ENCODE measurements around the gene ACVR1.
"Not testable (repeated sequence)": the region's sequence is repeated elsewhere in the genome, so short reads cannot be mapped to it uniquely, and the experiment has no call there.

ACVR1 gene

DNA sequence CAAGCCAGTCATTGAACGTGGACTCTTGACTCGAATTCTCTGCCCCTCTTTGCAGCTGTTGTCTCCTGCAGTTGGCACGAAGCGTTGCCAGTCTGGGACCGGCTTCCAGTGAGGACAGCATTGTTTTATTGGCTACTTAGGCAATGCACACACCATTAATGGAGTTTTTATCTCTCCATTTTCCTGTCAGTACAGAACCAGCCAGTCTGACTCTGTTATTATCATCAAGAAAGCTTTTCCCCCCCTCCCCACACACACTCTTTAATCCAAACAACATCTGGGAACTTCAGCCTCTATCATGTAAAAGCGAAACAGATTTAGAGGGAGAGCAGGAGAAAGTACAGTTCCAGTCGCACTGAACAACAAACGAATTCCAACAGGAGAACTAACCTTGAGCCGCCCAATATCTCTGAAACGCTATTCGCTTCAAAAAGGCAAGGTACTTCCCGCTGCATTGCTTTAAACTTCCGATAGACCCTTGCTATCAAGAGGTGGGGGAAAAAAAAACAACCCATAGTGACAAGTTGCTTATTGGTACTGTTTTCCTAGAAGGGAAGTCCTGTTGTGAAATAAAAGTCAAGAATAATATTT, 38.2 kb downstream of the ACVR1 start:
- Mint-ChIP-seq H3K4me3 (peak overlapping the region; percentile 38), H3K27ac (peak overlapping the region; percentile 82), H3K27me3 (no peaks in the 10 kb centered on the region), H3K36me3 (ENCODE audit: low read depth) (peaks cover 56% of the 10 kb centered on the region), H3K9me3 (no peaks in the 10 kb centered on the region), H3K4me1 (ENCODE audit: low read depth) (peaks cover 49% of the 10 kb centered on the region)
- DNase-seq = no peak

DNA sequence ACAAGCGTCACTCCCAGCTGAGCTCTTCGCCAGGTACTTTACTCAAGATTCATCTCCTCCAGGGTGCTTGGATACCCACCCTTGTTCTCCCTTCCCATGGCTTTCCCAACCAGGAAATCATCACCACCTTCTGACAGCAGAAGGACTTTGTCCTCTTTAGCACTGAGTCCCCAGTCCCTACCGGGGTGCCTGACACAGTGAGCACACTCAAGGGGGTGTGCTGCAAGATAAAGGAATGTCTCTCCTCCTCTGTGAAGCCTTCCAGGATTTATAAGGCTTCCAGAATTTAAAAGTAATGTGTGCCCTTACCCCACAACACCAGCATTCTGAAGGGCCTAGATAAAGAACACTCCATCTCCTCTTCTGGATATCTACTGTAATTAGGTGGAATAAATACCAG, 39.6 kb downstream of the ACVR1 start:
- no peak for DNase-seq
- H3K27me3 Mint-ChIP-seq = no peaks in the 10 kb centered on the region
- peak overlapping the region; percentile 63 for H3K27ac Mint-ChIP-seq
- peaks cover 60% of the 10 kb centered on the region for H3K4me1 Mint-ChIP-seq (ENCODE audit: low read depth)
- H3K36me3 Mint-ChIP-seq (ENCODE audit: low read depth) = peaks cover 55% of the 10 kb centered on the region
- no peaks in the 10 kb centered on the region for H3K9me3 Mint-ChIP-seq
- no peak overlapping the region for H3K4me3 Mint-ChIP-seq

DNA sequence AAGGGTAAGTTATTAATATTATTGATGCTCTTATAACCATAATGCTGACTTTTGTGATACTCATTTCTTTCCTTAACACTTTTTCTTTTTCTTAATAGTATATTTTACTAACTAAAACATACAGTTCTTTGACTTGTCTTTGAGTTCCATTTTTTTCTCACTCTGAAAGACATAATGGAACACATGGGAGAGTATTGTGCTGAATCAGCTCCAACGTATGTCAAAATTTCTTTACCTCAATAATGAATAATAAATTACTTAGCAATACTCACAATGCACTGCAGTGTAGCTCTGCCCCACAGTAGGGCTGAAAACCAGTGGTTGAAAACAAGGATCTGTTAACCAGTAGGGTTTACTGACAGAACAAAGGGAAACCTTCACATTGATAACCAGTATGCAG, 40.7 kb downstream of the ACVR1 start:
- Mint-ChIP-seq H3K36me3 (ENCODE audit: low read depth) (peaks cover 55% of the 10 kb centered on the region), H3K27me3 (no peaks in the 10 kb centered on the region), H3K4me1 (ENCODE audit: low read depth) (peaks cover 71% of the 10 kb centered on the region), H3K27ac (peak overlapping the region; percentile 47), H3K9me3 (no peaks in the 10 kb centered on the region), H3K4me3 (no peak overlapping the region)
- no peak for DNase-seq

DNA sequence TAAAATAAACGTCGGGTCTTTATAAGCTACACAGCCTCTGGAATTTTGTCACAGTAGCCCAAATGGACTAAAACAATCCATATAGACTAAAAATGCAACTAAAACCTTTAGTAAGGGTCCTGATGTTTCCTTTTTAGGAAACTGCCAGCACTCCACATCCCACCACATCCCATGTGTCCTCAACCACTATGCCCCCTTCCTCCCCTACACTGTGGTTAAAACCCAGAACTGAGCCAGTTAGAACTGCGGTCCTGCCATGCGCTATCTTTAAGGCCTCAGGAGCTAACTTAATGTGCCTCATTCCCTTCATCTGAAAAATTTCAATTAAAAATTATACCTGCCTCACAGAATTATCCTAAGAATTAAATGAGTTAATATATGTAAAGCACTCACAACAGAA, 41.1 kb downstream of the ACVR1 start:
- no peaks in the 10 kb centered on the region for H3K9me3 Mint-ChIP-seq
- H3K36me3 Mint-ChIP-seq (ENCODE audit: low read depth) = peaks cover 53% of the 10 kb centered on the region
- peaks cover 73% of the 10 kb centered on the region for H3K4me1 Mint-ChIP-seq (ENCODE audit: low read depth)
- DNase-seq = no peak
- no peak overlapping the region for H3K4me3 Mint-ChIP-seq
- no peak overlapping the region for H3K27ac Mint-ChIP-seq
- H3K27me3 Mint-ChIP-seq = no peaks in the 10 kb centered on the region

DNA sequence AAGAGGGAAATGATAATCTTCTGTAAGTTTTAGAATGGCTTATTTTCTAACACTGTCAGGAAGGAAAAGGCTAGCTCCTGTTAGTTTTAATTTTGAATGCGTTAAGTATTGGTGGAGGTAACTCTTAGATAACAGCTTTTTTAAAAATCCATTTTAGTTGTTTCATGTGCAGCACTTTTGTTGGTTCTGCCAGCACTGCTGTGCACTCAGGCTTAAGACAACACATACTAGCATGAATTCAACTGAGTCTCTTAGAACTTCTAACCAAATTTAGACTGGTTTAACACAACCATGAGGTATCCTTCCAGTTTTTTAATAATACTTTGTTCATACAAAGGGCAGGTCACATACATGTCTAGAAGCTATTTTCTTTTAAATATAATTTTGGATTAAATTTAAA, 42.4 kb downstream of the ACVR1 start:
- peaks cover 62% of the 10 kb centered on the region for H3K4me1 Mint-ChIP-seq (ENCODE audit: low read depth)
- DNase-seq = no peak
- no peaks in the 10 kb centered on the region for H3K9me3 Mint-ChIP-seq
- no peak overlapping the region for H3K27ac Mint-ChIP-seq
- H3K36me3 Mint-ChIP-seq (ENCODE audit: low read depth) = peaks cover 53% of the 10 kb centered on the region
- no peak overlapping the region for H3K4me3 Mint-ChIP-seq
- H3K27me3 Mint-ChIP-seq = no peaks in the 10 kb centered on the region

DNA sequence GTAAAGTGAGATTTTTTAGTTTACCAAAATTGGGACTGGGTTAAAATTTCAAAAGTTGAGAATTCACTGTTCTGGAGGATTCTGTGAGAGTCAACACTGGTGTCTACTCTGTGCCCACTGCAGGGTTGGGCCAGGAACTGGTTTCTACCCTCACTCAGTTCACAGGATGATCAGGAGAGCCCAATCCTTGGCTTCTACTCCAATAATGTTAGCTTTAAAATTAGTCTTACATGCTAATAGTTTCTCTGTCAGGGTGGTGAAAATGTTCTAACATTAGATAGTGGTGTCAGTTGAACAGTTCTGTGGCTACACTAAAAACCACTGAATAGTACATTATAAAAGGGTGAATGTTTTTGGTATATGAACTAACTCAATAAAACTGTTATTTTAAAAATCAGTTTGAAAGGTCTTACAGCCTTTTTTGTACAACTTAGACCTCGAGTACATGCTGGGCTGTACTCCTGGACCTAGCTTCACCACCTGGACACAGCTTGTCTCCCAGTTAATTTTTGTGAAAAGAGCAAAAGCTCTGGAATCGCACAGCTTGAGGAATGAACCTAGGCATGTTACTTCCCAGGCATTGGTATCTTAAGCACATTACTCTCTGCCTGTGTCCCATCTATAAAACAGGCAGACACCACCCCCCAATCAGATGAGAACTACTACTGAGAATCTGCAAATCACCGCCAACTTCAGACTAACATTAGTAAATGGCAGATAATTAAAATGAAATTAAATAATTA, 44.4 kb downstream of the ACVR1 start:
- no peak overlapping the region for H3K27ac Mint-ChIP-seq
- no peaks in the 10 kb centered on the region for H3K9me3 Mint-ChIP-seq
- peaks cover 44% of the 10 kb centered on the region for H3K4me1 Mint-ChIP-seq (ENCODE audit: low read depth)
- no peak overlapping the region for H3K4me3 Mint-ChIP-seq
- no peaks in the 10 kb centered on the region for H3K27me3 Mint-ChIP-seq
- peaks cover 40% of the 10 kb centered on the region for H3K36me3 Mint-ChIP-seq (ENCODE audit: low read depth)
- DNase-seq = no peak

DNA sequence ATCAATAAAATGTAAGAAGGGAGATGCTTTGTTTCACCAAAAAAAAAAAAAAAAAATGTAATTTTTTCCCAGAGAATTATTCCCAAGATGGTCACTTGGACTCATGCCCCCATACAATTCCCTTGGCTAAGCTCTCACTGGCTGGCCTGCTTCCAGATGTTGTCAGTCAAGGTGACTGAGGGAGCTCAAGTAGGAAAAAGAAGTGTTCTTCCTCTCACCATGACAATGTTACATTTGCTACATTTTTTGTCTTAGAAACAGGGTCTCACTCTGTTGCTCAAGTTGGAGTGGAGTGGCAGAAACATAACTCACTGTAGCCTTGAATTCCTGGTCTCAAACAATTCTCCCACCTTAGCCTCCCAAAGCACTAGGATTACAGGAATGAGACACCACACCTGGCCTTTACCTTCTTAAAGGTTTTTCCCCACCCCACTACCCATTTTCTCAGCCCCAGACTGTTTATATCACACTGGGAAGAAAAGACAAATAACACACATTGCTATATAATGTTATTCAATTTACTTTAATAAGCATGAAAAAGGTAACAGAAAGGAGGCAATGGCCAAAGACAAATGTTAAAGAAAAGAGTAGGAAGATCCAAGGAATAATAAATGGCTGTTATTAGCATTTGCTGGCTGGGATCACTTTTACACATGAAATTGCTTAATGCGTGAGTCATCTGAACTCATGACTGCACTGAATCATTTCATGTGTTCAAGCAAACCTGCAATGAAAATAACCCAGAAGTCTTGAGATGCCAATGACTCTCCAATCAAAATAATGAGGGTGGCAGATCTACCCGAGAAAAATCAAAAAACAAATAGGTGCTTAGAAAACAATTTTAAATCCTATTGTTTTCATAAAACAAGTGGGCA, 45.2 kb downstream of the ACVR1 start:
- Mint-ChIP-seq H3K27me3 (no peaks in the 10 kb centered on the region), H3K4me1 (ENCODE audit: low read depth) (peaks cover 36% of the 10 kb centered on the region), H3K9me3 (no peaks in the 10 kb centered on the region), H3K36me3 (ENCODE audit: low read depth) (peaks cover 34% of the 10 kb centered on the region), H3K27ac (no peak overlapping the region), H3K4me3 (no peak overlapping the region)
- DNase-seq = no peak

DNA sequence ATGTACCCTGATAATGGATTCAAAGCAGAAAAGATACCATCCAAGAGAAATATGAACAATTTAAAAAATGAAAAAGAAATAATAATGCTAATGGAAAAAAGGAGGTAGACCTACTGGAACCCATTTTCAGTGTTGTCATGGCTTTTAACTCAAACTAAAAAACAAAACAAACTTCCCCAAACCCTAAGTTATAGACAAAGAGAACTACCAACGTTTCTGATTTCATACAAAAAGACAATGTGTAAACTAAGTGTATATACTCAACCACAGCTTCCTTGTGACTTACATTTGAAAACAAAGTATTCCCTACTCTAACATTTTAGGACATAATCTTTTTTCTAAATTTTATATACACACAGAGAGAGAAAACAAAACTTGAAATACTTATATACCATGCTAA, 45.9 kb downstream of the ACVR1 start:
- H3K4me3 Mint-ChIP-seq = no peak overlapping the region
- no peaks in the 10 kb centered on the region for H3K9me3 Mint-ChIP-seq
- peaks cover 31% of the 10 kb centered on the region for H3K4me1 Mint-ChIP-seq (ENCODE audit: low read depth)
- H3K27ac Mint-ChIP-seq = no peak overlapping the region
- peaks cover 36% of the 10 kb centered on the region for H3K36me3 Mint-ChIP-seq (ENCODE audit: low read depth)
- H3K27me3 Mint-ChIP-seq = no peaks in the 10 kb centered on the region
- DNase-seq = no peak

DNA sequence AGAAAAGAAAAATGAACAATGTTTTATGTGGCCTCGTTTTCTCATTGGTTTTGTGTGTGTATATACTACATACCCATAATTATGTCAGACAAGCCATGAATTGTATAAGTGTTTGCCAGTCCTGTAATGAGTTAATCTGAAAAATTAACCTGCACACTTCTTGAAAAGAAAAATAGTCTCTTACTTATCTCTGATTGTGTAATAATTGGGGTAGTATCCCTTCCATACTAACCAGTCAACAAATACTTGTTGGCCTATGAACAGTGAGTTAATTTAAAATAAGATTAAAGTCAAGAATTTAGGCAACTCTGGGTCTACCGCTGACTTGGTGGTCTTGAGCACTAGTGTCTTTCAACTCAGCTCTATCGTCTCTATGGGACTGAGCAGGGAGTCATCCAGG, 48.8 kb downstream of the ACVR1 start:
- H3K27me3 Mint-ChIP-seq = no peaks in the 10 kb centered on the region
- H3K36me3 Mint-ChIP-seq (ENCODE audit: low read depth) = peaks cover 40% of the 10 kb centered on the region
- H3K4me3 Mint-ChIP-seq = no peak overlapping the region
- H3K4me1 Mint-ChIP-seq (ENCODE audit: low read depth) = peaks cover 23% of the 10 kb centered on the region
- no peaks in the 10 kb centered on the region for H3K9me3 Mint-ChIP-seq
- no peak for DNase-seq
- H3K27ac Mint-ChIP-seq = no peak overlapping the region

DNA sequence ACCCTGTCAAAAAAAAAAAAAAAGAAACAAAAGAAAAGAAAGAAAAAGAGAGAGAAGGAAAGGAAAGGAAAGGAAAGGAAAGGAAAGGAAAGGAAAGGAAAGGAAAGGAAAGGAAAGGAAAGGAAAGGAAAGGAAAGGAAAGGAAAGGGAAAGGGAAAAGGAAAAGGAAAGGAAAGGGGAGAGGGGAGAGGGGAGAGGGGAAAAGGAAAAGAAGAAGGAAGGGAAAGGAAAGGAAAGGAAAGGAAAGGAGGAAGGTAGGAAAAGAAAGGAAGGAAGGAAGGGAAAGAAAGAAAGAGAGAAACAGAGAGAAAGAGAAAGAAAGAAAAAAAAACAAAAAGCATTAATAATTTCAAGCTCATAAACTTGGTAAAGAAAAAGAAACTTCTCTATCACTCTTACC, 49.5 kb downstream of the ACVR1 start:
- peaks cover 40% of the 10 kb centered on the region for H3K36me3 Mint-ChIP-seq (ENCODE audit: low read depth)
- not testable (repeated sequence) for H3K27ac Mint-ChIP-seq, H3K27me3 Mint-ChIP-seq, H3K9me3 Mint-ChIP-seq, DNase-seq, H3K4me3 Mint-ChIP-seq
- peaks cover 19% of the 10 kb centered on the region for H3K4me1 Mint-ChIP-seq (ENCODE audit: low read depth)

DNA sequence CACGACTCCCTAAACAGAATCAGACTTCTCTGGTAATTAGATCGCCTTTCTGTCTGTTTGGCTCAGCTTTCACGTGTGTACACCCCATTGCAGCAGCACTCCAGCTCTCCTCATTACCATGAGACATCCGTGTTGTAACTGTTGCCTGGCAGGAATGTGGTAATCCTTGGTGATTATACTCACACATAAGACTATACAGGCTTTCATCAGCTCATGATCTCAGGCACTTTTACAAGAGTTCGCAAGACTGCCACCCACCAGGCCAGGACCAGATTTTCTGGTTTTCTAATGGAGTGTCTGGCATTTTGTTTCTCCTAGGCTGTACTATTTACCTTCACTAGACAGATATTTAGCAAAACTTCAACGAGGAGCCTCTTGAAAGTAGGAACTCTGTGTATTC, 50.2 kb downstream of the ACVR1 start:
- Mint-ChIP-seq H3K4me3 (no peak overlapping the region), H3K36me3 (ENCODE audit: low read depth) (peaks cover 38% of the 10 kb centered on the region), H3K27me3 (no peaks in the 10 kb centered on the region), H3K9me3 (no peaks in the 10 kb centered on the region), H3K27ac (no peak overlapping the region), H3K4me1 (ENCODE audit: low read depth) (peaks cover 12% of the 10 kb centered on the region)
- no peak for DNase-seq

DNA sequence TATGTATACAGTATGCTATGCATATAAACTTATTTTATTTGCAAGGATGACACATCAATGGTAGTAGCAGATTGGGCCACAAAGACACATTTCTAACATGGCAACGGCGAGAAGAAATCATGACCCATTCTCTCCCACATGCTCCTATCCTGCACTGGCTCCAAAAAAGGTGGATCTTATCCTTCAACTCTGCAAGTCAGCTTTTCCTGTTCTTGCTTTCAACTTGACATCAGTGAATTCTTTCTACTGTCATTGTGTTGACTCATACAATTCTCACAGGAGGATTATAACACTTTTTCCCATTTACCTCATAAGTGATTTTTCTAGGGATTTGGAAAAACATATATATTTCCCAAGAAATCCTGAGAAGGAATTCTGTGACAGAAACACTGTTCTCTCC, 53.1 kb downstream of the ACVR1 start:
- H3K4me3 Mint-ChIP-seq = no peak overlapping the region
- H3K4me1 Mint-ChIP-seq (ENCODE audit: low read depth) = peaks cover 5% of the 10 kb centered on the region
- no peaks in the 10 kb centered on the region for H3K9me3 Mint-ChIP-seq
- no peak for DNase-seq
- H3K36me3 Mint-ChIP-seq (ENCODE audit: low read depth) = peaks cover 43% of the 10 kb centered on the region
- no peaks in the 10 kb centered on the region for H3K27me3 Mint-ChIP-seq
- H3K27ac Mint-ChIP-seq = no peak overlapping the region

DNA sequence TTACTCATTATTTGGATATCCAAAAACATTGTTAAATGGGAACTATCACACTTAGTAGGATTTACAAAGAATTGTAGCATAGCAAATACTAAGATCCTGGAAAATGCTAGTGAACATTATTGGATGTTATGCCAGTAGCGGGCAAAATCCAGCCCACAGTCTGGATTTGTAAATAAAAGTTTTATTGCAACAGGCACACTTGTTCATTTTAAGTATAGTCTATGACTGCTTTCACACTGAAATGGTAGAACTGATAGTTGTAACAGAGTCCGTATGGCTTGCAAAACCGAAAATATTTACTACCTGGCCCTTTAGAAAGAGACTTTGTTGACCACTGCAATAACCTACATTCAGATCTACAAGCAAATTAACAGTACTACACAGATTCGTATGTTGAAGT, 53.6 kb downstream of the ACVR1 start:
- no peak overlapping the region for H3K27ac Mint-ChIP-seq
- H3K9me3 Mint-ChIP-seq = no peaks in the 10 kb centered on the region
- H3K4me1 Mint-ChIP-seq (ENCODE audit: low read depth) = peaks cover 5% of the 10 kb centered on the region
- H3K36me3 Mint-ChIP-seq (ENCODE audit: low read depth) = peaks cover 48% of the 10 kb centered on the region
- no peaks in the 10 kb centered on the region for H3K27me3 Mint-ChIP-seq
- no peak for DNase-seq
- no peak overlapping the region for H3K4me3 Mint-ChIP-seq

DNA sequence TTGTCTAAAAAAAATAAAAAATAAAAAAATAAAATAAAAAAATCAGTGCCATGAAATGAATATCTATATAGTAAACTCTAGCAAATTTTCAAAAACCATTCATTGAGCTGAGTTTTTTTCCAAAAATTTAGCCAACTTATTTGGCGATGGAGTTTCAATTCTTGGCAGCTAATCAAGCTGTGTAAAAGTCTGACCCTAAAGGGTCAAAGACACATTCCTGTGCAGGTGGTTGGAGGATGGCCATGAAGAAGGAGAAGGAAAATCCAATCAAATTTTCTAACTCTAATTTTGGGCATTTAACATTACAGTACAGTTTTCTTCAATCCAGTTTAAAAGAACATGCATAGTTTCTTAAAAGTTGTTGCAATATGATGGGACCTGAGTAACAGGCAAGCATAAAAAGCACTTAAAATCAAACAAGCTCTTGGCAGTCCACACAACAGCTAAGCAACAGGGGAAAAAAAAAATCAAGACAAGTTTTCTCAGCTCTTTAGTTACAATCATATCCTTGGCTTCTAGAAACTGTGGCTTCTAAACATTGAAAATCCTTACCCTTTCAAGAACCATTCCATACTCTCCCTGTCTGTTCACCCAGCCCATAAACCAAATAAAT, 54.5 kb downstream of the ACVR1 start:
- Mint-ChIP-seq H3K9me3 (no peaks in the 10 kb centered on the region), H3K27me3 (no peaks in the 10 kb centered on the region), H3K4me1 (ENCODE audit: low read depth) (peaks cover 5% of the 10 kb centered on the region), H3K27ac (no peak overlapping the region), H3K36me3 (ENCODE audit: low read depth) (peaks cover 57% of the 10 kb centered on the region), H3K4me3 (no peak overlapping the region)
- DNase-seq = no peak
